ENCODE results near the gene FHAD1. TPM values are rescaled to one million over a fixed set of nuclear protein-coding genes. Genes with fewer than 3 reads are reported as not detected.

Gene FHAD1
- total RNA-seq, 1 experiment from 2014 or later: 0.45 TPM

GRCh38 chr1:15442759-15443158, 195.7 kb downstream of the FHAD1 start:
- no peaks in the 10 kb centered on the region for H3K9me3 ChIP-seq (ENCODE audit: low read length)
- H2AFZ ChIP-seq (ENCODE audit: low read length): no peak overlapping the region
- no peaks in the 10 kb centered on the region for H3K79me2 ChIP-seq (ENCODE audit: low read length)
- H3K9ac ChIP-seq (ENCODE audit: low read length): no peak overlapping the region
- no peak for DNase-seq
- H3K9me2 ChIP-seq (replicated peaks; ENCODE audit: insufficient read depth, low read length): no peaks in the 10 kb centered on the region
- H4K20me1 ChIP-seq (ENCODE audit: insufficient read depth, low read depth, low read length): no peaks in the 10 kb centered on the region
- no peak overlapping the region for H3K27ac ChIP-seq (ENCODE audit: low read length)
- no peak overlapping the region for H3K4me2 ChIP-seq (ENCODE audit: low read depth, low read length, poor library complexity, severe bottlenecking)
- no peaks in the 10 kb centered on the region for H3K4me1 ChIP-seq (ENCODE audit: low read length)
- H3K27me3 ChIP-seq (ENCODE audit: low read length): no peaks in the 10 kb centered on the region
- no peak overlapping the region for H3K4me3 ChIP-seq (ENCODE audit: low read length)
- no peaks in the 10 kb centered on the region for H3K36me3 ChIP-seq (ENCODE audit: insufficient read depth, low read length)

DNA sequence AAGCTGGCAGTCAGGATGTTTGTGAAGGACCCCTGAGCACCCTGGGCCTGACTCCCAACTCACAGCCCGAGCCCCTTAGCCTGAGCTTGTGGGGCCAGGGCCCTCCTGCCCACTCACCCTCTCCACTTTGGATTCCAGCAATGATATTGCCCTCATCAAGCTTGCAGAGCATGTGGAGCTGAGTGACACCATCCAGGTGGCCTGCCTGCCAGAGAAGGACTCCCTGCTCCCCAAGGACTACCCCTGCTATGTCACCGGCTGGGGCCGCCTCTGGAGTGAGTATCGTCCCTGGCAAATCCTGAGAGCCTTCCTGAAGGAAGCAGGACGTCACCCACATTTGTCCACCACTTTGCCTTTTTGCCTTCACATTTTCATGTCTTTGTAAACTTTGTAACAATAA, 196.3 kb downstream of the FHAD1 start:
- no peak overlapping the region for H3K27ac ChIP-seq (ENCODE audit: low read length)
- H3K4me2 ChIP-seq (ENCODE audit: low read depth, low read length, poor library complexity, severe bottlenecking): no peak overlapping the region
- H3K27me3 ChIP-seq (ENCODE audit: low read length): no peaks in the 10 kb centered on the region
- H3K4me3 ChIP-seq (ENCODE audit: low read length): no peak overlapping the region
- H3K79me2 ChIP-seq (ENCODE audit: low read length): no peaks in the 10 kb centered on the region
- no peaks in the 10 kb centered on the region for H3K36me3 ChIP-seq (ENCODE audit: insufficient read depth, low read length)
- DNase-seq: no peak
- no peaks in the 10 kb centered on the region for H3K9me3 ChIP-seq (ENCODE audit: low read length)
- no peak overlapping the region for H2AFZ ChIP-seq (ENCODE audit: low read length)
- H3K4me1 ChIP-seq (ENCODE audit: low read length): no peaks in the 10 kb centered on the region
- H4K20me1 ChIP-seq (ENCODE audit: insufficient read depth, low read depth, low read length): no peaks in the 10 kb centered on the region
- no peak overlapping the region for H3K9ac ChIP-seq (ENCODE audit: low read length)
- no peaks in the 10 kb centered on the region for H3K9me2 ChIP-seq (replicated peaks; ENCODE audit: insufficient read depth, low read length)

DNA sequence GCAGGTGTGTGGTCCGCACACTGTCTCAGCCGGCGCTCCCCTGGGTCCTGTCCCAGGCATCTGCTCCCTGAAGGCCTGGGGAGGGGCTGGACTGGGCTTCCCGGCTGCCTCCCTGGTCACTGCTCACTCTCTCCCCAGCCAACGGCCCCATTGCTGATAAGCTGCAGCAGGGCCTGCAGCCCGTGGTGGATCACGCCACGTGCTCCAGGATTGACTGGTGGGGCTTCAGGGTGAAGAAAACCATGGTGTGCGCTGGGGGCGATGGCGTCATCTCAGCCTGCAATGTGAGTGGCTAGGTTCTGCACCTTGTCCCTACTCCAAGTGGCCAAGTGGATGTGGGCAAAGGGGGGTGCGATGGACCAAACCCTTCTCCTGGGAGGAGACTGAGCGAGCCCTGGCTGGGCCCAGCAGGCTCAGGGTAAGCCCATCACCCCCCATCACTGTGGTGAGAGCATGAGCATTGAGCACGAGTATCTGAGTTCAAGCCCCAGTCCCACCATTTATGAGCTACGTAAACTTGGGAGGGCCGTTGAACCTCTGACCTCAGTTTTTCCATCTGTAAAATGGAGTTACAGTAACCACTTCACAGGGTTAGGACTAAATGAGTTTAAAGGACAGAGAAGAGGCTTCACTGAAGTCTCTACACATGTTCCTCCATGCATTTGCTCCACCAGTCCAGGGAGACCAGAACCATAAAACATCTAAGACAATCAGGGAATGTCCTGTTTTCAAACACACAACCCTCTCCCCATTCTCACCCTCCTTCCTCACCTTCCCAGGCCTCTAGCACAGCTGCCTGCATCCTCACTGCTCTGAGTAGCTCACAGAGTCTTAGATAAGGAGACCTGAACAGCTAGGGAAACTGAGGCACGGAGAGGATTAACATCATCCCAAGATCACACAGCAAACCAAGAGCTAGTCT, 197.7 kb downstream of the FHAD1 start:
- Histone ChIP-seq H3K27me3 (ENCODE audit: low read length) (no peaks in the 10 kb centered on the region), H3K9me2 (replicated peaks; ENCODE audit: insufficient read depth, low read length) (no peaks in the 10 kb centered on the region), H3K27ac (ENCODE audit: low read length) (no peak overlapping the region), H2AFZ (ENCODE audit: low read length) (no peak overlapping the region), H3K79me2 (ENCODE audit: low read length) (no peaks in the 10 kb centered on the region), H3K4me1 (ENCODE audit: low read length) (no peaks in the 10 kb centered on the region), H3K36me3 (ENCODE audit: insufficient read depth, low read length) (no peaks in the 10 kb centered on the region), H3K9ac (ENCODE audit: low read length) (no peak overlapping the region), H4K20me1 (ENCODE audit: insufficient read depth, low read depth, low read length) (no peaks in the 10 kb centered on the region), H3K9me3 (ENCODE audit: low read length) (no peaks in the 10 kb centered on the region), H3K4me3 (ENCODE audit: low read length) (no peak overlapping the region), H3K4me2 (ENCODE audit: low read depth, low read length, poor library complexity, severe bottlenecking) (no peak overlapping the region)
- no peak for DNase-seq

DNA sequence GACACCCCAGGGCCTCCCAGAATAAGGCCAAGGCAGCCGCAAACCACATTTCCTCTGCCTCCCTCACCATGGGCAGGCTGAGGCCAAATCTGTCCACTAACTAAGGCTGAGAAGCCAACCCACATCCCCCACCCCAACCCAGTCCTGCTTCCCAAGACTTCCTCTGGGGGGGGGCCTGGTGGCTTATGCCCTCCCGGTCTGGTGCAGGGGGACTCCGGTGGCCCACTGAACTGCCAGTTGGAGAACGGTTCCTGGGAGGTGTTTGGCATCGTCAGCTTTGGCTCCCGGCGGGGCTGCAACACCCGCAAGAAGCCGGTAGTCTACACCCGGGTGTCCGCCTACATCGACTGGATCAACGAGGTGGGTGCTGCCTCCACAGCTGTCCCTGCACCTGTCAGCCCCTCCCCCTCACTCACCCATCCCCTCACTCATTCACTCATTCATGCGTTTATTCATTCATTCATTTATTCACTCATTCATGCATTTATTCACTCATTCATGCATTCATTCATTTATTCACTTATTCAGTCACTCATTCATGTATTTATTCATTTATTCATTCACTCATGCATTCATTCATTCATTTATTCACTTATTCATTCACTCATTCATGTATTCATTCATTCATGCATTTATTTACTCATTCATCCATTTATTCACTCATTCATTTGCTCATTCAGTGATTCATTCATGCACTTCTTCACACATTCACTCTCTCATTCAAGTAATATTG, 198.5 kb downstream of the FHAD1 start:
- H3K79me2 ChIP-seq (ENCODE audit: low read length): no peaks in the 10 kb centered on the region
- no peak overlapping the region for H3K4me2 ChIP-seq (ENCODE audit: low read depth, low read length, poor library complexity, severe bottlenecking)
- no peaks in the 10 kb centered on the region for H3K9me2 ChIP-seq (replicated peaks; ENCODE audit: insufficient read depth, low read length)
- H3K36me3 ChIP-seq (ENCODE audit: insufficient read depth, low read length): no peaks in the 10 kb centered on the region
- H3K27ac ChIP-seq (ENCODE audit: low read length): no peak overlapping the region
- DNase-seq: no peak
- no peaks in the 10 kb centered on the region for H3K27me3 ChIP-seq (ENCODE audit: low read length)
- no peaks in the 10 kb centered on the region for H4K20me1 ChIP-seq (ENCODE audit: insufficient read depth, low read depth, low read length)
- H3K9me3 ChIP-seq (ENCODE audit: low read length): no peaks in the 10 kb centered on the region
- H3K9ac ChIP-seq (ENCODE audit: low read length): no peak overlapping the region
- H2AFZ ChIP-seq (ENCODE audit: low read length): no peak overlapping the region
- no peaks in the 10 kb centered on the region for H3K4me1 ChIP-seq (ENCODE audit: low read length)
- H3K4me3 ChIP-seq (ENCODE audit: low read length): no peak overlapping the region

GRCh38 chr1:15446212-15446611, 199.2 kb downstream of the FHAD1 start:
- Histone ChIP-seq H3K4me3 (ENCODE audit: low read length) (no peak overlapping the region), H3K9me3 (ENCODE audit: low read length) (no peaks in the 10 kb centered on the region), H3K9ac (ENCODE audit: low read length) (no peak overlapping the region), H3K9me2 (replicated peaks; ENCODE audit: insufficient read depth, low read length) (no peaks in the 10 kb centered on the region), H3K4me1 (ENCODE audit: low read length) (no peaks in the 10 kb centered on the region), H3K27me3 (ENCODE audit: low read length) (no peaks in the 10 kb centered on the region), H3K4me2 (ENCODE audit: low read depth, low read length, poor library complexity, severe bottlenecking) (no peak overlapping the region), H3K36me3 (ENCODE audit: insufficient read depth, low read length) (no peaks in the 10 kb centered on the region), H2AFZ (ENCODE audit: low read length) (no peak overlapping the region), H4K20me1 (ENCODE audit: insufficient read depth, low read depth, low read length) (no peaks in the 10 kb centered on the region), H3K27ac (ENCODE audit: low read length) (no peak overlapping the region), H3K79me2 (ENCODE audit: low read length) (no peaks in the 10 kb centered on the region)
- DNase-seq: no peak

Other genes starting within 250 kb of the FHAD1 start
- not detected in 2 replicates for gene TMEM51, start 93.5 kb upstream of the FHAD1 start, total RNA-seq (2014; rRNA removed; shearing (Covaris generic); ENCODE audit: low replicate concordance)
- 24.9 and 57.8 TPM in 2 replicates for gene EFHD2, start 162.7 kb downstream of the FHAD1 start, total RNA-seq (2014; rRNA removed; shearing (Covaris generic); ENCODE audit: low replicate concordance)
- gene CTRC, start 191.2 kb downstream of the FHAD1 start, total RNA-seq (2014; rRNA removed; shearing (Covaris generic); ENCODE audit: low replicate concordance): not detected in 2 replicates
- gene CELA2A, start 209.5 kb downstream of the FHAD1 start, total RNA-seq (2014; rRNA removed; shearing (Covaris generic); ENCODE audit: low replicate concordance): not detected in 2 replicates
- not detected in 2 replicates for gene CELA2B, start 228.9 kb downstream of the FHAD1 start, total RNA-seq (2014; rRNA removed; shearing (Covaris generic); ENCODE audit: low replicate concordance)